Stimulated activated CD8-positive, alpha-beta memory T cell treated with anti-CD3 and anti-CD28 coated beads, Interleukin-15, amount 100 ng/mL, for 4 hours (primary cell): ENCODE measurements around the gene PRPSAP2.

Experiments
- DNase-seq, 2 donors: peaks; one replicate each; pipeline ENCODE4 v3.0.0-alpha.2; 2020; ENCODE audit warnings: low read depth in 2 of 2

PRPSAP2 gene

GRCh38 chr17:18961634-18962493, 103.9 kb downstream of the PRPSAP2 start:
- no peak for DNase-seq

DNA sequence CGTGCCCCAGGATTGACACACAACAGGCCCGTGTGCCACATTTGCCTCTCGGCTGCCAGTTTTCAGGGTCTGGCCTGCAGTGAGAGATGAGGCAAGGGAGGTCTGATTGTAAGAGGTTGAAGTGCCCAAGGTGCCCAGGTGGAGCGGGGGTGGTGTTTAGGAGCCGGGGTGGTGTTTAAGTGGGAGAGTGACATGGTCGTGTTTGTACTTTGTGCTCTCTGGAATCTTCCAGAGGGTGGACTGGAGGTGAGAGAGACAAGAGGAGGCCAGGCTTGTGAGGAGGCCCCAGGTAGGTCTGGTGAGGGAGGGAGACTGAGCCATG, 104.5 kb downstream of the PRPSAP2 start:
- no peak for DNase-seq

DNA sequence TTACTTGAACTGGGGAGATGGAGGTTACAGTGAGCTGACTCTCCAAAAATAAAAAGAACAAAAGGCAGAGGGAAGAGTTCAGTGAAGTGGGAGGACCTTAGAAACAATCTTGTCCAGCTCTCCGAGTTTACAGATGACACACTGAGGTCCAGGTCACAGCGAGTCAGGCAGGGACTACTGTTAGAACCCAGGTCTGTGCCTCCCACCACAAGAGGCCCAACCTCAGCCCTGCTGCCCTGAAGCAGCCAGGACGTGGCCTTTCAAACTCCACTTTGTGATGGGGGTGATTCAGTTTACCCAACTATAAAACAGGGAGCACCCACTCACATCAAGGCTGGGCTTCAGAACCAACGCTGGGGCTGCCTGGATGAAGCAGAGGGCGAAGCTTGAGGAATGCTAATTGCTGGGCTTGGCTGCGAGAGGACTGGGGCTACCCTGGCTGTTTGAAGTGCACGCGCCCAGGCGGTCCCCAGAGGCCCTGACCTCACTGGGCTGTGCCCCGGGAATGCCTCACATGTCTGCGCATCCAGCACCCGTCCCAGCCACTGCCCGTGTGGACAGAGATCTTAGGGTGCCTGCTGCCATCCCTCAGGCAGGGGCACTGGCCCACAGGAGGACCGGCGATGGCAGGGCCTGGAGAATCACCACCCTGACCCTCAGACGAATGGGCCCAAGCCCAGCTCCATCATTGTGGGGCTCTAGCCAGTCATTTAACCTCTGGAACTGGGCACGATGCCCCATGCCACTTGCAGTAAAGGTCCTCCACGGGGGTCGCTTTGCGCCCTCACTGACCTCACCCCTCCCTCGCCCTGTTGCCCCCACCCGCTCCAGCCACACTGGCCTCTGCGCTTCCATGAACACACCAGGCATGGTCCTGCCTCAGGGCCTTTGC, 105.4 kb downstream of the PRPSAP2 start:
- DNase-seq = no peak

- DNase-seq = no peak
These were observed 106.1 kb downstream of the PRPSAP2 start for GRCh38 chr17:18964018-18964351.

DNA sequence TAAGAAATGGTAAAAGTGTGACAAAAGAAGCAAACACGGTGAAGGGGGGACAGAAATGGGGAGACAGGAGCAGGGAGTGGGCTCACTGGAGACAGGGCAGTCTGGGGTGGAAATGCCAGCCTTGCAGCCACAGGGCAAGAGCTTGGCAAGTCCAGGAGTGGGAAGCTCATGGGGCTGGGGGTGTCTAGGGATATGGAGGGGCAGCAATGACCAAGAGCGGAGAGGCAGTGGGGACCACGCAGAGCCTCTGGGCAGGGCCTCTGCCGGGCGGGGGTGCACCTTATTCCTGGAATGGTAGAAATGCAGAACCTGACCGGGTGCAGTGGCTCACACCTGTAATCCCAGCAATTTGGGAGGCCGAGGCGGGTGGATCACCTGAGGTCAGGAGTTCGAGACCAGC, 106.6 kb downstream of the PRPSAP2 start:
- no peak for DNase-seq

- no peak for DNase-seq
These were observed 107.8 kb downstream of the PRPSAP2 start for GRCh38 chr17:18965530-18966236.

DNA sequence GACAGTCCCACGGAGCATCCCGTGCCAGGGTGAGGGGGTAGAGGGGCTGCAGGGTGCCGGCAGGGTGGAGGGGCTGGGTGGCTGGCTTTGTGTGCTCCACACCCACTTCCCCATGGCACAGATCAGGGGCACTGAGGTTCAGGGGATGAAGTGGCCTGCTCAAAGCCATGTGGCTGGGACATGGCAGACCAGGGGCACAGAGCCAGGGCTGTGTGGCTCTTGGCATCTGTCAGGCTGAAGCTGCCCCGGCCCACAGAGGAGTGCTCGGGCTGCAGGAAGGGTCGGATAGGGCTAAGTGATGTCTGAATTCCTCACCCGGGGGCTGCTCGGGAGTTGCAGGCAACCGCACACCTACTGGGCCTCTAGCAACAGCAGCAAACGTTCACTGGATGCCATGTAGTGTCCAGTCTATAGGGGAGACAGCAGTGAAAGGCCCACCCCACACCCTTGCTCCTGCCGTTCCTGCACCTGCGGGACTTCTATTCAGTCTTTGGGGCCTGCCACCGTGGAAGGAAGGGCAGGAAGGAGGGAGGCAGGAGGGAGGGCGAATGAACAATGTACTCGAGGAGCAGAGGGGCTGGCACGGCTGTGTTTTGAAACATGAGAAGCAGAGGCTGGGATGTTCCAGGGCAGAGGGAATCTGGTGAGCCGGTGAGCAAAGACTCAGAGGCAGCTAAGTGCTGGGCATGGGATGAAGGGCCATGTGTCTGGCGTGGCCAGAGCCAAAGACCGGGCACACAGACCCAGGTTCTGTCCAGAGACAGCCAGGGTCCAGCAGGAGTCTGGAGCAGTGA, 109.1 kb downstream of the PRPSAP2 start:
- DNase-seq = no peak

DNA sequence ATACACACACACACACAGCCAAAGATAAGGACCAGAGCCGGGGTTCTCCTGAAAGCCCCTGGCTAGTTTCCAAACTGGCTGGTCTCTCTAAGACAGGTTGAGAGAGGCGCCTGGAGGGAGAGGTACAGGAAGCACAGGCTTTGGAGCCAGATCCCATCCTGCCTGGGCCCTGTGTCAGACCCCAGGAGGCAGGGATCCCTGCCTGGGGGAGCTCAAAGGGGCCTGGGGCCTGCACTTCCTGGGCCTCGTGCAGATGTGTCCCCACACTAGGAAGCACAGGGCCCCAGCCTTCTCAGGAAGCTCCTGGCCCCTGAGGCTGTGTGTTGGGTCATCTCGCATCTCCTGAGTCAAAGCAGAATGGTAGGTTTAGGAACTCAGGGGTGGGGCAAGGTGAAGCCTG, 110.0 kb downstream of the PRPSAP2 start:
- DNase-seq = no peak

DNA sequence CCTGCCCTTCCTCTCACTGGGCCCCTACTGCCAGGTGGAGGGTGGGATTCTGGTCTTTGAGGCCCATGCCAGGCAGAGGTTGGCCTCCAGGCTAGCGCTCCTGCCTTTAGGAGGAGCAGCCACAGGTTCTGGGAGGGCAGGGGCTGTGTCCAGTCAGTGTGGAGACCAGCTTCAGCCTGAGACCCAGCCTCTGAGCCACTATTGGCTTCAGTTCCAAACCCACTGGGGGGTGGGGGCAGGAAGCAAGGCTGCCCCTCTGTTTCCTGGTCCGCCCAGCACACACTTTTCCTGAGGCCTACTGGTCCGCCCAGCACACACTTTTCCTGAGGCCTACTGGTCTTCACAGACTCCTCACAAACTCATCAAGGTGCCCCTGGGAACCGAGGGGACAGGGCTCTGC, 110.4 kb downstream of the PRPSAP2 start:
- DNase-seq = no peak

DNA sequence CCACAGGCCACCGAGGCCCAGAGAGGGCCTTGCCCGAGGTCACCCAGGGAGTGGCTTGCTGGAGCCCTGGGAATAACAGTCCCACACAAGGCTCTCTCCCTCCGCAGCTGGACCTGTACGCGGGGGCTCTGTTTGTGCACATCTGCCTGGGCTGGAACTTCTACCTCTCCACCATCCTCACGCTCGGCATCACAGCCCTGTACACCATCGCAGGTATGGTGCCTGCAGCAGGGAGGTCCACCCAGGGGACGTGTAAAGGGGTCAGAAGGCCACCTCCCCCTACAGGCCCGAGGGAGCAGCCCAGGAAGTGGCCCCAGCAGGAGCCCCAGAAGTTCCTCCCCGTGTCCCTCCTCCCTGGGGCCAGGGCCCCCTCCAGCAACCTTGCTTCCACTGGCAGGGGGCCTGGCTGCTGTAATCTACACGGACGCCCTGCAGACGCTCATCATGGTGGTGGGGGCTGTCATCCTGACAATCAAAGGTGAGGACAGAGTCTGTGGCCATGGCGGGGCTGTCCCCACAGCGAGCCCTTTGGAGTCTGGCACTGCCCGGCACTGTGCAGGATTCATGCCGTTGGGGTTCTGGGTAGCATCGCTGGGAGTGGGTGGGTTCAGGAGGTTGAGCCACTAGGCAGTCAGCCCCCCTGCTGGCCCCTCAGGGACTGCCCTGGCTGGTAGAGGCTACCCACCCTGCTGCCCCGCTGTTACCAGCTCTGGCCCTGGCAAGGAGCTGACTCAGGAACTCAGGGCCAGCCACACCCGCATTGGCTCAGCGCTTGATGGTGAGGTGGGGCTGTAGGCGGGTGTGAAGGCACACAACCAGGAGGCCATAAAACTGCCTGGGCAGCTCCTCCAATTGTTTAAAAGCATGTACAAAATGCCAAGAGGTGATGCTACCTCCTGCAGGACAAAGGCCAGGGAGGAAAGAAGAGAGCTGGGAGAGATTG, 111.3 kb downstream of the PRPSAP2 start:
- DNase-seq = no peak

DNA sequence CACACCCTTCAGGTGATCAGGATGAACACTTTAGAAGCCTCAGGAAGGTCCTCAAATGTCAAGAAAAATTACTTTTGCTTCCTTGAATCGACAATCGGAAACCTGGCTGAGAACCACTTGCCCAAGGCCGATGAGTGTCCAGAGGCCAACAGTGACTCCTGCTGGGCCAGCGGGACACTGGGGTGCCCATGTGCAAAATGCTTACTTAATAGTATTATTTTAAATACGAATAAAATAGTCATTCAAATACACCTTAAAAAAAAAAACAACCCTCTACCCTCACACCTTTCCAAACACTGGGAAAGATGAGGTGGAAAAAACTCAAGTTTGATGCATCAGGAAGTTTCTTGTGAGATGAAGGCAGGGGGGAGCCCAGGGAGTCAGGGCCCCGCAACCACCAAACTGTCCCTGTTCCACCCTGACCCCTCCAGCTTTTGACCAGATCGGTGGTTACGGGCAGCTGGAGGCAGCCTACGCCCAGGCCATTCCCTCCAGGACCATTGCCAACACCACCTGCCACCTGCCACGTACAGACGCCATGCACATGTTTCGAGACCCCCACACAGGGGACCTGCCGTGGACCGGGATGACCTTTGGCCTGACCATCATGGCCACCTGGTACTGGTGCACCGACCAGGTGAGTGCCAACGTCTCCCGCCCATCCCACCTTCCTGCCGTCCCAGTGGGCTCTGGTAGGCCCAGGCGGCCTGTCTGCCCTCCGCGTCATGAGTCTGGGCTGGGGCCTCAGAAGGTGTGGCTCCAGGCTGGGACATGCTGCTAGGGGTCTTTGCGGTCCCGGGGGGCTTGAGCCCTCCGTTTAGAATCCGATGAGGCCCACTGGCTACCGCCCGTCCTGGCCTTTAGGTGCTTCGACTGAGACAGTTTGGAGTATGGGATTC, 112.9 kb downstream of the PRPSAP2 start:
- DNase-seq = no peak

- no peak for DNase-seq
These were observed 113.9 kb downstream of the PRPSAP2 start for GRCh38 chr17:18971801-18972200.

GRCh38 chr17:18974407-18975149, 116.6 kb downstream of the PRPSAP2 start:
- no peak for DNase-seq

DNA sequence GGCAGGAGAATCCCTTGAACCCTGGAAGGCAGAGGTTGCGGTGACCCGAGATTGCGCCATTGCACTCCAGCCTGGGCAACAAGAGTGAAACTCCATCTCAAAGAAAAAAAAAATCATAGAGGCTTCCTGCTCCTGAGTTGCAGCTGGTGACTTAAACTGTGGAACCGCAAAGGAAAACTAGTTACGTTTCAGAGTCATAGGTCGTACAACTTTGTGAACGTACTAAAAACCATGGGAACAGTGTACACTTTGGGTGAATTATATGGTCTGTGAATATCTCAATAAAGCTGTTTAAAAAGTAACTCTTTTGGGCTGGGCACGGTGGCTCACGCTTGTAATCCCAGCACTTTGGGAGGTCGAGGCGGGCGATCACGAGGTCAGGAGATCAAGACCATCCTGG, 117.7 kb downstream of the PRPSAP2 start:
- DNase-seq = no peak

- DNase-seq = no peak
These were observed 118.3 kb downstream of the PRPSAP2 start for GRCh38 chr17:18976201-18976600.

- DNase-seq = no peak
These were observed 119.1 kb downstream of the PRPSAP2 start for GRCh38 chr17:18977021-18977420.

- no peak for DNase-seq
These were observed 119.7 kb downstream of the PRPSAP2 start for GRCh38 chr17:18977646-18978045.

DNA sequence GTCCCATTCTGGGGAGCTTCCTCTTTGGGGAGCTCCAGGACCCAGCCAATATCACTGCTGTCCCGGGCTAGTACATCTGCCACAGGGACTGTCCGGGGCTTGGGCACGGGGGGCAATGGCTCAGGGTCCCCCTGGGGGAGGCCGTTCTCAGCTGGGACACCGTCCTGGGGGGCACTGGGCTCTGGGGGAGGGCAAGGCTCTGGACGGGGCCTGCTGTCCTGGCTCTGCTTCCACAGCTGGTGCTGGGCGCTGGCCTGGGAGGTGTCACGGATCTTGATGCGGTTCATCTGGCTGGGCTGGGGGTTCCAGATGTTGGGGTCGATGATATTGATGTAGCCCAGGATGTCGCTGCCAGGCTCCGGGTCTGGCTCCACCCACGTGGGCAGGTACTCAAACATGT, 120.1 kb downstream of the PRPSAP2 start:
- DNase-seq = no peak

GRCh38 chr17:18978655-18979054, 120.7 kb downstream of the PRPSAP2 start:
- no peak for DNase-seq
